Measurements from ENCODE around the gene NKAIN2.

The NKAIN2 gene

DNA sequence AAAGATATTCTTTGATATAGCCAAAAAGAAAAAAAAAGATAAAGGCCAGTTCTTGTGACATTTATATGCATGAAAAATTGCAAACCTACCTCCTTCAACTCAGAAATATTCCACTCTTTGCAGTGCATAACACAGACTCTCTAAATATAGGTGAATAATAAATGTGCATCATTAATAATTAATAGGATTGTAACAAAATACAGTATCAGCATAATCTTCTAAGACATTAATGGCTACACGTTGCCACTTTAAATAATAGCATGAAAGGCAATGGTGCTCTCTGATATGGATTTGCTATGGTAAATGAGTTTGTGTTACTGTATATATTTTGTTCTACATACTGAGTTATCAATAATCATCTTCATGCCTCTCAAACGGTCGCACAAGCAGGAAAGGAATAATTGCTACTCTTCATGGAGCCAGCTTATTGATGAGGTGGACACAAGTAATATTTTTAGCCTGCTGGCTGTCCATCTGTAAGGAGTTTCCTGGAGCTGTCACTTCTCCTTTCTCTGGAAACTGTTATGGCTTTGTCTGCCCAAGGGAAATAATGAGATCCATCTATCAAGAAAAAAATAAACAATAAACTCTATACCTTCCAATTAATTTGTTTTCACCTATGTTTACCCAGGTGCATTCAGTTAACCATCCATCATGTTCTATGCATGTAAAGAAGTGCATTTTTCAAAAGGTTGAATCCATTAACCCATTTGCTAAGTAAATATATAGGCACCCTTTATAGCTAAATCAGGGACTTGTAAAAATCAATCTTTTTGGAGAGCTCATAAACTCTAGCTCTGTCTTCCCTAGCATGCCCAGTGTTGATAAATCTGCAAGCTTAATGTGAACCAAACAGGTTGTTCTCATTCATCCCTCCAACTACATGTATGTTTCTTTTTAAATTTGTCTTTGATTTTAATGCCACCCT lies 253.0 kb downstream of the NKAIN2 start:
- Histone ChIP-seq H3K79me1 (ENCODE audit: low read length) (no peaks in the 10 kb centered on the region), H3K9me3 (ENCODE audit: insufficient read depth, low read depth, low read length) (no peaks in the 10 kb centered on the region), H3K4ac (ENCODE audit: low read depth, low read length) (no peak overlapping the region), H3K4me3 (ENCODE audit: low read depth, low read length) (no peak overlapping the region), H4K12ac (ENCODE audit: low read depth, low read length) (no peak overlapping the region), H3K27me3 (ENCODE audit: insufficient read depth, low read length) (no peaks in the 10 kb centered on the region), H4K91ac (ENCODE audit: low read depth, low read length) (no peak overlapping the region), H2AFZ (ENCODE audit: insufficient read depth, low read length, poor library complexity) (no peak overlapping the region), H3K4me1 (ENCODE audit: control insufficient read depth in 1 of 2, insufficient read depth in 2 of 2, low read length in 2 of 2) (no peaks in the 10 kb centered on the region), H2BK12ac (ENCODE audit: low read length) (no peak overlapping the region), H3K36me3 (ENCODE audit: control insufficient read depth in 1 of 2, insufficient read depth in 2 of 2, low read length in 2 of 2) (no peaks in the 10 kb centered on the region), H2BK120ac (ENCODE audit: insufficient read depth, low read length, poor library complexity) (no peak overlapping the region), H3K23ac (ENCODE audit: low read length) (no peak overlapping the region), H2BK5ac (ENCODE audit: low read depth, low read length, poor library complexity) (no peak overlapping the region), H3K18ac (ENCODE audit: low read length) (no peak overlapping the region), H3K14ac (ENCODE audit: low read length) (no peak overlapping the region), H2AK5ac (ENCODE audit: low read length) (no peak overlapping the region), H3K9ac (ENCODE audit: low read length) (no peak overlapping the region), H3K4me2 (ENCODE audit: low read length) (no peak overlapping the region), H3K27ac (ENCODE audit: low read depth, low read length) (no peak overlapping the region), H3K79me2 (ENCODE audit: control insufficient read depth, insufficient read depth, low read length, poor library complexity) (no peaks in the 10 kb centered on the region), H4K8ac (ENCODE audit: low read depth, low read length) (no peak overlapping the region)
- DNase-seq: no peak
- WGBS (ENCODE audit: extremely low coverage, insufficient coverage, insufficient read length): no CpG with 5 or more reads among the region's 3 CpGs

DNA sequence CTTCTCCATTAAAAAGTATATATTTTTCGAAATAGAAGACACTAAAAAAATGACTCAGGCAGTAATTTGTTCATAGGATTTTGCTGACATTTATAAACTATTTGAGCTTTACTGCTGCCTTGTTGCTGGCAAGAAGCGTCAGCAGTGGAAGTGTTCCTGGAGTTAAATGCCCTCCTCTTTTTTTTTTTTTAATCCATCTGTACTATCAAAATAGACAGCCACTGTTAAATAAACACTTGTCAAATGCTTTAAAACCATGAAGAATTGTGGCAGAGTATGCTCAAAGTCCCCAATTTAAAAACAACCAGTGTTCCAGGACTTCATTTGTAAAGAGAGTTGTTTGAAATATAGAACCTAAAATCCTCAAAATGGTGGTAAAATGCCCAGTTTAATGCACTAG lies 253.8 kb downstream of the NKAIN2 start:
- H2BK120ac ChIP-seq (ENCODE audit: insufficient read depth, low read length, poor library complexity): no peak overlapping the region
- no peak overlapping the region for H4K8ac ChIP-seq (ENCODE audit: low read depth, low read length)
- no peak overlapping the region for H3K9ac ChIP-seq (ENCODE audit: low read length)
- no peak overlapping the region for H3K27ac ChIP-seq (ENCODE audit: low read depth, low read length)
- H2BK5ac ChIP-seq (ENCODE audit: low read depth, low read length, poor library complexity): no peak overlapping the region
- no peaks in the 10 kb centered on the region for H3K79me1 ChIP-seq (ENCODE audit: low read length)
- H2AK5ac ChIP-seq (ENCODE audit: low read length): no peak overlapping the region
- no peak overlapping the region for H3K4me2 ChIP-seq (ENCODE audit: low read length)
- no peaks in the 10 kb centered on the region for H3K27me3 ChIP-seq (ENCODE audit: insufficient read depth, low read length)
- H3K4ac ChIP-seq (ENCODE audit: low read depth, low read length): no peak overlapping the region
- no peaks in the 10 kb centered on the region for H3K79me2 ChIP-seq (ENCODE audit: control insufficient read depth, insufficient read depth, low read length, poor library complexity)
- no peak overlapping the region for H4K12ac ChIP-seq (ENCODE audit: low read depth, low read length)
- no peaks in the 10 kb centered on the region for H3K36me3 ChIP-seq (ENCODE audit: control insufficient read depth in 1 of 2, insufficient read depth in 2 of 2, low read length in 2 of 2)
- H3K9me3 ChIP-seq (ENCODE audit: insufficient read depth, low read depth, low read length): no peaks in the 10 kb centered on the region
- no peak for DNase-seq
- H2BK12ac ChIP-seq (ENCODE audit: low read length): no peak overlapping the region
- no peak overlapping the region for H3K18ac ChIP-seq (ENCODE audit: low read length)
- H3K4me1 ChIP-seq (ENCODE audit: control insufficient read depth in 1 of 2, insufficient read depth in 2 of 2, low read length in 2 of 2): no peaks in the 10 kb centered on the region
- WGBS (ENCODE audit: extremely low coverage, insufficient coverage, insufficient read length): no CpG with 5 or more reads among the region's 2 CpGs
- no peak overlapping the region for H2AFZ ChIP-seq (ENCODE audit: insufficient read depth, low read length, poor library complexity)
- no peak overlapping the region for H3K4me3 ChIP-seq (ENCODE audit: low read depth, low read length)
- H4K91ac ChIP-seq (ENCODE audit: low read depth, low read length): no peak overlapping the region
- no peak overlapping the region for H3K14ac ChIP-seq (ENCODE audit: low read length)
- H3K23ac ChIP-seq (ENCODE audit: low read length): no peak overlapping the region

DNA sequence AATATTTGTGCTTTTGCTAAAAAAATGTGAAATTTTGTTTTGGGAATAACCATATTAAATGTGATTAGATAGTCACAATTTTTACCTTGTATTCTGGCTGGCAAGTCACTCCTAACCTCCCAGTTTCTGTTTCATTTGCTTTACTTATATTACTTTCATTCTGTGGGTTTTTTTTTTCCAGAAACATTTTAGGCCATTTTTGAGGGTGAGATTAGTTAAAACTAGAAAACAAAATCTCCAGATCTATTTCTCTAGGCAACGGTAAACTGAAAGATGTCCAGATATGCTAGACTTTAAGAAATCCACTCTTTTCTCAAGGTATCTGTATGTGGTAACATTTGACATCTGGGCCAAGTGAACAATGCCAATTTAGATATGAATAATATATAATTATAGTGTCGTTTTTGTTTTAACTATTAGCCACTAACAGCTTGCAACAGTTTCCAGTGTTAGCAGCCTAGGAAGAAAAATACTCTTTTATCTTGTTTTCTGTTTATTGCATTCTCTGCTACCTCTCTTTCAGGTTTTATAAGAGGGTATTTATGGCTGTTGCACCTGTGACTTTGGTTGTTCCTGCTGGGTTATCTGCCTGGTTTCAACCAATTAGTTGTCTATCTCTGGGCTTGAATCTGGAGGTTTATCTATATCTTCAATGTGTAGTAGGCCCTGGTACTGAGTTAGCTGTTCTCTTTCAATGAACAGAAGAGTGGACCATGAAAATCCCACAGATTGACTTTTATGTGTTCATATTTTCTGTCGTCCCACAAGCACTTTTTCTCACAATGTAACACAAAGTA lies 260.9 kb downstream of the NKAIN2 start:
- no peak overlapping the region for H4K12ac ChIP-seq (ENCODE audit: low read depth, low read length)
- no CpG with 5 or more reads among the region's 3 CpGs for WGBS (ENCODE audit: extremely low coverage, insufficient coverage, insufficient read length)
- no peak overlapping the region for H3K4me2 ChIP-seq (ENCODE audit: low read length)
- H3K9me3 ChIP-seq (ENCODE audit: insufficient read depth, low read depth, low read length): no peaks in the 10 kb centered on the region
- no peaks in the 10 kb centered on the region for H3K4me1 ChIP-seq (ENCODE audit: control insufficient read depth in 1 of 2, insufficient read depth in 2 of 2, low read length in 2 of 2)
- no peaks in the 10 kb centered on the region for H3K79me1 ChIP-seq (ENCODE audit: low read length)
- H3K27ac ChIP-seq (ENCODE audit: low read depth, low read length): no peak overlapping the region
- no peak overlapping the region for H2BK5ac ChIP-seq (ENCODE audit: low read depth, low read length, poor library complexity)
- H3K36me3 ChIP-seq (ENCODE audit: control insufficient read depth in 1 of 2, insufficient read depth in 2 of 2, low read length in 2 of 2): no peaks in the 10 kb centered on the region
- H3K79me2 ChIP-seq (ENCODE audit: control insufficient read depth, insufficient read depth, low read length, poor library complexity): no peaks in the 10 kb centered on the region
- no peak overlapping the region for H3K4ac ChIP-seq (ENCODE audit: low read depth, low read length)
- no peak overlapping the region for H2BK12ac ChIP-seq (ENCODE audit: low read length)
- H2AFZ ChIP-seq (ENCODE audit: insufficient read depth, low read length, poor library complexity): no peak overlapping the region
- H3K14ac ChIP-seq (ENCODE audit: low read length): no peak overlapping the region
- no peak overlapping the region for H3K23ac ChIP-seq (ENCODE audit: low read length)
- H2AK5ac ChIP-seq (ENCODE audit: low read length): no peak overlapping the region
- no peak overlapping the region for H4K8ac ChIP-seq (ENCODE audit: low read depth, low read length)
- H3K27me3 ChIP-seq (ENCODE audit: insufficient read depth, low read length): no peaks in the 10 kb centered on the region
- H4K91ac ChIP-seq (ENCODE audit: low read depth, low read length): no peak overlapping the region
- no peak overlapping the region for H3K9ac ChIP-seq (ENCODE audit: low read length)
- H3K4me3 ChIP-seq (ENCODE audit: low read depth, low read length): no peak overlapping the region
- DNase-seq: no peak
- H3K18ac ChIP-seq (ENCODE audit: low read length): no peak overlapping the region
- H2BK120ac ChIP-seq (ENCODE audit: insufficient read depth, low read length, poor library complexity): no peak overlapping the region

GRCh38 chr6:124066269-124066668 lies 262.6 kb downstream of the NKAIN2 start:
- Histone ChIP-seq H3K18ac (ENCODE audit: low read length) (no peak overlapping the region), H3K4ac (ENCODE audit: low read depth, low read length) (no peak overlapping the region), H2BK5ac (ENCODE audit: low read depth, low read length, poor library complexity) (no peak overlapping the region), H3K79me2 (ENCODE audit: control insufficient read depth, insufficient read depth, low read length, poor library complexity) (no peaks in the 10 kb centered on the region), H3K27me3 (ENCODE audit: insufficient read depth, low read length) (no peaks in the 10 kb centered on the region), H3K4me1 (ENCODE audit: control insufficient read depth in 1 of 2, insufficient read depth in 2 of 2, low read length in 2 of 2) (no peaks in the 10 kb centered on the region), H3K79me1 (ENCODE audit: low read length) (no peaks in the 10 kb centered on the region), H4K12ac (ENCODE audit: low read depth, low read length) (no peak overlapping the region), H3K9me3 (ENCODE audit: insufficient read depth, low read depth, low read length) (no peaks in the 10 kb centered on the region), H3K4me2 (ENCODE audit: low read length) (no peak overlapping the region), H2AK5ac (ENCODE audit: low read length) (no peak overlapping the region), H2AFZ (ENCODE audit: insufficient read depth, low read length, poor library complexity) (no peak overlapping the region), H3K4me3 (ENCODE audit: low read depth, low read length) (no peak overlapping the region), H4K91ac (ENCODE audit: low read depth, low read length) (no peak overlapping the region), H3K23ac (ENCODE audit: low read length) (no peak overlapping the region), H3K27ac (ENCODE audit: low read depth, low read length) (no peak overlapping the region), H2BK120ac (ENCODE audit: insufficient read depth, low read length, poor library complexity) (no peak overlapping the region), H3K9ac (ENCODE audit: low read length) (no peak overlapping the region), H2BK12ac (ENCODE audit: low read length) (no peak overlapping the region), H3K14ac (ENCODE audit: low read length) (no peak overlapping the region), H3K36me3 (ENCODE audit: control insufficient read depth in 1 of 2, insufficient read depth in 2 of 2, low read length in 2 of 2) (no peaks in the 10 kb centered on the region), H4K8ac (ENCODE audit: low read depth, low read length) (no peak overlapping the region)
- DNase-seq: no peak
